Esophagus muscularis mucosa (tissue), 4 donors: Measurements from ENCODE around the gene PRM1.

ENCODE experiments used
- EP300 ChIP-seq: sonication (generic); formaldehyde crosslinking; IDR thresholded peaks from one replicate; pipeline ENCODE4 v1.6.1; 2017; ENCODE audit warnings: antibody characterized with exemption
- POLR2A ChIP-seq: fragments of 450-650 bp; IDR thresholded peaks from one replicate; pipeline ENCODE4 v1.6.1; 2017; ENCODE audit warnings: antibody characterized with exemption, moderate library complexity, mild to moderate bottlenecking, low read depth
- POLR2AphosphoS5 ChIP-seq, 2 donors: sonication (generic); formaldehyde crosslinking; IDR thresholded peaks; one replicate each; pipeline ENCODE4 v1.6.1; 2017; ENCODE audit warnings: antibody characterized with exemption in 2 of 2
- TF ChIP-seq, protein P1 (sequence below), 3 experiments: fragments of 200-600 bp in 2 of 3; fragments of 450-650 bp in 1 of 3; sonication (generic) in 2 of 3; IDR thresholded peaks; one replicate each; pipeline ENCODE4 v1.5.1; 2017 to 2019; ENCODE audit warnings: antibody characterized with exemption in 3 of 3, mild to moderate bottlenecking in 2 of 3, moderate library complexity in 1 of 3

DNA sequence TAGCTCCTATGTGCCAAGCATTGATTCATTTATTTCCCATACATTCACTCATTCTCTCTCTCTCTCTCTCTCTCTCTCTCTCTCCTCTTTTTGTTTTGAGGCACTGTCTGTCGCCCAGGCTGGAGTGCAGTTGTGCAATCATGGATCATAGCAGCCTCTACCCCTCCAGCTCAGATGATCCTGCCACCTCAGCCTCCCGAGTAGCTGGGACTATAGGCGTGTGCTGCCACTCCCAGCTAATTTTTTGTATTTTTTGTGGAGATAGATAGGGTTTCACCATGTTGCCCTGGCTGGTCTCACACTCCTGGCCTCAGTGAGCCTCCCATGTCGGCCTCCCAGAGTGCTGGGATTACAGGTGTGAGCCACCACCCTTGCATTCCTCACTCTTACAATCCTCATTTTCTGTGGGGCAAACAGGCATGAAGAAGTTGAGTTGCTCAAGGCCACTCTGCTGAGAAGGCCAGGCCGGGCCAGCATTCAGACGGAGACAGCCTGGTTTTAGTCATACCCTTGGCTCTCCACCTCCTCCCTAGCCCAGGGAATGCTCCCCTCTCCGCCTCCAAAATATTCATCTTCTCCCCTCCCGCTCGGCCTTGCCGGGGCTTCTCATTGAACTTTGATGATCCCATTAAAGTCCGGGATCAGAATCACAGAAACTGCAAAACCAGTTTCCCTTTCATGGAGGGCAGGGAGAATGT, 4.1 kb downstream of the PRM1 start:
- TF ChIP-seq, protein P1, sequence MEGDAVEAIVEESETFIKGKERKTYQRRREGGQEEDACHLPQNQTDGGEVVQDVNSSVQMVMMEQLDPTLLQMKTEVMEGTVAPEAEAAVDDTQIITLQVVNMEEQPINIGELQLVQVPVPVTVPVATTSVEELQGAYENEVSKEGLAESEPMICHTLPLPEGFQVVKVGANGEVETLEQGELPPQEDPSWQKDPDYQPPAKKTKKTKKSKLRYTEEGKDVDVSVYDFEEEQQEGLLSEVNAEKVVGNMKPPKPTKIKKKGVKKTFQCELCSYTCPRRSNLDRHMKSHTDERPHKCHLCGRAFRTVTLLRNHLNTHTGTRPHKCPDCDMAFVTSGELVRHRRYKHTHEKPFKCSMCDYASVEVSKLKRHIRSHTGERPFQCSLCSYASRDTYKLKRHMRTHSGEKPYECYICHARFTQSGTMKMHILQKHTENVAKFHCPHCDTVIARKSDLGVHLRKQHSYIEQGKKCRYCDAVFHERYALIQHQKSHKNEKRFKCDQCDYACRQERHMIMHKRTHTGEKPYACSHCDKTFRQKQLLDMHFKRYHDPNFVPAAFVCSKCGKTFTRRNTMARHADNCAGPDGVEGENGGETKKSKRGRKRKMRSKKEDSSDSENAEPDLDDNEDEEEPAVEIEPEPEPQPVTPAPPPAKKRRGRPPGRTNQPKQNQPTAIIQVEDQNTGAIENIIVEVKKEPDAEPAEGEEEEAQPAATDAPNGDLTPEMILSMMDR (IDR thresholded peaks at IDR 0.05), result no peak
- no peak for TF ChIP-seq POLR2A
- no peak for TF ChIP-seq POLR2AphosphoS5 (IDR thresholded peaks at IDR 0.05)
- no peak for TF ChIP-seq EP300
